ENCODE results near the gene GNG7. TPM values are rescaled to one million over a fixed set of nuclear protein-coding genes. Genes with fewer than 3 reads are reported as not detected.
"Not testable (repeated sequence)": the region's sequence is repeated elsewhere in the genome, so short reads cannot be mapped to it uniquely, and the experiment has no call there.

Gene GNG7
- total and polyA plus RNA-seq, 2 experiments from 2014 or later, result 0.11 to 0.13 TPM

DNA sequence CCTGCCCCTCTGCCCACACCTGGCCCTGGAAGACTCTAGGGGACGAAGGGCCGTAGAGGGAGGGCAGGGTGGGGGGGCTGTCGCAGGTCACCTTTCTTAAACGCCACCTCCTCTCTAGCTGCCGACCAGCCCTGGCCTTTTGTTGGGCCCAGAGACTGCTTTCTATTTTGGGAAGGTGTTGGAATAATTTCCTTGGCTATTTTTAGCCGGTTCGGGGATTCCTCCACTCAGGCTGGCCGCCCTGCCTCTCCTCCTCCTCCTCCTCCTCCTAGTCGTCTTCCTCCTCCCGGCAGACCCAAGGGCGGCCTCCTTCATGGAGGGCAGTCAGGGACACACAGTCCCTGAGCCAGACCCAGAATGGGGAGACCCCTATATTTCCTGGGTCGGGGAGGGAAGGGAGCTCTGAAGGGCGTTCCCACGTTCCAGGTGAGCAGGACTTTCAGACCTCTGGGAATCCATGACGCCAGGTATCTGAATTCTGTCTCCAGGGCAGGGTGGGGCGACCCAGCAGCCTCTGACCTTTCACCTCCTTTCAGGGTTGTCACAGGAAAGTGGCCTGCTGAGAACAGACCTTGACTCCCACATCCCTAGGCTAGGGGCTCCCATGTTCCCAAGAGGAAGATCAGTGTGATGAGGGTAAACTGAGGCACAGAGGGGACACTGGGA is 206.7 kb downstream of the GNG7 start:
- Histone ChIP-seq H3K79me2 (ENCODE audit: insufficient read depth) (no peaks in the 10 kb centered on the region), H3K9ac (peak overlapping the region; percentile 90), H3K27me3 (replicated peaks; ENCODE audit: insufficient read depth) (no peaks in the 10 kb centered on the region), H3F3A (ENCODE audit: insufficient read depth) (peaks cover 35% of the 10 kb centered on the region), H3K9me2 (ENCODE audit: insufficient read depth) (no peaks in the 10 kb centered on the region), H3K4me2 (ENCODE audit: unreplicated experiment) (peak overlapping the region; percentile 63), H3K4me3 (0 out of 2 replicates have a peak overlapping the region, but pooled peaks have one; percentile 20), H3K27ac (peak overlapping the region; percentile 96), H3K4me1 (ENCODE audit: insufficient read depth) (peaks cover 22% of the 10 kb centered on the region), H2AFZ (peak overlapping the region; percentile 29; the same call in 1 of the 2 replicates), H4K20me1 (ENCODE audit: insufficient read depth) (no peaks in the 10 kb centered on the region), H3K36me3 (ENCODE audit: low read depth) (no peaks in the 10 kb centered on the region), H3K9me3 (ENCODE audit: low read depth) (no peaks in the 10 kb centered on the region)
- peak; percentile 71 for DNase-seq
- 17 to 23% methylated on average over 15 to 16 of the region's 16 CpGs for WGBS, 2 experiments (ENCODE audit: low coverage in 1 of 2, low lambda C conversion rate in 2 of 2, missing lambda C conversion rate in 2 of 2)
- in situ Hi-C loops (cut with MboI), result no loop called here
- TF ChIP-seq EZH2phosphoT487 (IDR thresholded peaks at IDR 0.05; ENCODE audit: insufficient read depth, low read depth), result no peak

- no peaks in the 10 kb centered on the region for H3K79me2 ChIP-seq (ENCODE audit: insufficient read depth)
- TF ChIP-seq EZH2 (IDR thresholded peaks at IDR 0.05; ENCODE audit: insufficient read depth, poor library complexity, severe bottlenecking) (no peak), EZH2phosphoT487 (IDR thresholded peaks at IDR 0.05; ENCODE audit: insufficient read depth, low read depth) (no peak)
- peaks cover 24% of the 10 kb centered on the region for H3K4me1 ChIP-seq (ENCODE audit: insufficient read depth)
- H3K27ac ChIP-seq, result peak overlapping the region; percentile 96
- no peaks in the 10 kb centered on the region for H4K20me1 ChIP-seq (ENCODE audit: insufficient read depth)
- H3K9me3 ChIP-seq (ENCODE audit: low read depth), result no peaks in the 10 kb centered on the region
- no peaks in the 10 kb centered on the region for H3K27me3 ChIP-seq (replicated peaks; ENCODE audit: insufficient read depth)
- in situ Hi-C loops (cut with MboI), result no loop called here
- H3F3A ChIP-seq (ENCODE audit: insufficient read depth), result peaks cover 39% of the 10 kb centered on the region
- WGBS, 2 experiments (ENCODE audit: low coverage in 1 of 2, low lambda C conversion rate in 2 of 2, missing lambda C conversion rate in 2 of 2), result 1 to 2% methylated on average over 24 to 25 of the region's 26 CpGs
- H3K9ac ChIP-seq, result peak overlapping the region; percentile 90
- peak overlapping the region; percentile 79 for H3K4me2 ChIP-seq (ENCODE audit: unreplicated experiment)
- no peaks in the 10 kb centered on the region for H3K36me3 ChIP-seq (ENCODE audit: low read depth)
- peak overlapping the region; percentile 69 for H3K4me3 ChIP-seq
- H3K9me2 ChIP-seq (ENCODE audit: insufficient read depth), result no peaks in the 10 kb centered on the region
- DNase-seq, result peak; percentile 95
- H2AFZ ChIP-seq, result no peak overlapping the region
Measured at GRCh38 chr19:2495130-2495641, 207.3 kb downstream of the GNG7 start.

- peak overlapping the region; percentile 69 for H3K4me3 ChIP-seq
- peaks cover 24% of the 10 kb centered on the region for H3K4me1 ChIP-seq (ENCODE audit: insufficient read depth)
- peak overlapping the region; percentile 79 for H3K4me2 ChIP-seq (ENCODE audit: unreplicated experiment)
- H3K27ac ChIP-seq, result peak overlapping the region; percentile 96
- H3K9ac ChIP-seq, result peak overlapping the region; percentile 90
- WGBS, 2 experiments (ENCODE audit: low coverage in 1 of 2, low lambda C conversion rate in 2 of 2, missing lambda C conversion rate in 2 of 2), result 4% methylated on average over 47 to 70 of the region's 72 CpGs
- H4K20me1 ChIP-seq (ENCODE audit: insufficient read depth), result no peaks in the 10 kb centered on the region
- no peaks in the 10 kb centered on the region for H3K9me2 ChIP-seq (ENCODE audit: insufficient read depth)
- H3K9me3 ChIP-seq (ENCODE audit: low read depth), result no peaks in the 10 kb centered on the region
- TF ChIP-seq EZH2phosphoT487 (IDR thresholded peaks at IDR 0.05; ENCODE audit: insufficient read depth, low read depth) (no peak), EZH2 (IDR thresholded peaks at IDR 0.05; ENCODE audit: insufficient read depth, poor library complexity, severe bottlenecking) (no peak)
- H3K27me3 ChIP-seq (replicated peaks; ENCODE audit: insufficient read depth), result no peaks in the 10 kb centered on the region
- peaks cover 39% of the 10 kb centered on the region for H3F3A ChIP-seq (ENCODE audit: insufficient read depth)
- H3K79me2 ChIP-seq (ENCODE audit: insufficient read depth), result no peaks in the 10 kb centered on the region
- in situ Hi-C loops (cut with MboI), result no loop called here
- peak; percentile 97 for DNase-seq
- H3K36me3 ChIP-seq (ENCODE audit: low read depth), result no peaks in the 10 kb centered on the region
- H2AFZ ChIP-seq, result no peak overlapping the region
Measured at GRCh38 chr19:2494447-2495129, 207.9 kb downstream of the GNG7 start.

GRCh38 chr19:2494084-2494446 is 208.4 kb downstream of the GNG7 start:
- no peaks in the 10 kb centered on the region for H3K27me3 ChIP-seq (replicated peaks; ENCODE audit: insufficient read depth)
- H2AFZ ChIP-seq, result no peak overlapping the region
- peaks cover 39% of the 10 kb centered on the region for H3F3A ChIP-seq (ENCODE audit: insufficient read depth)
- DNase-seq, result peak; percentile 97
- WGBS, 2 experiments (ENCODE audit: low coverage in 1 of 2, low lambda C conversion rate in 2 of 2, missing lambda C conversion rate in 2 of 2), result 3 to 6% methylated on average over 21 of the region's 21 CpGs
- in situ Hi-C loops (cut with MboI), result no loop called here
- peak overlapping the region; percentile 96 for H3K27ac ChIP-seq
- no peaks in the 10 kb centered on the region for H3K36me3 ChIP-seq (ENCODE audit: low read depth)
- H3K9me2 ChIP-seq (ENCODE audit: insufficient read depth), result no peaks in the 10 kb centered on the region
- peak overlapping the region; percentile 69 for H3K4me3 ChIP-seq
- H3K9me3 ChIP-seq (ENCODE audit: low read depth), result no peaks in the 10 kb centered on the region
- TF ChIP-seq EZH2 (IDR thresholded peaks at IDR 0.05; ENCODE audit: insufficient read depth, poor library complexity, severe bottlenecking) (no peak), EZH2phosphoT487 (IDR thresholded peaks at IDR 0.05; ENCODE audit: insufficient read depth, low read depth) (no peak)
- peaks cover 24% of the 10 kb centered on the region for H3K4me1 ChIP-seq (ENCODE audit: insufficient read depth)
- no peaks in the 10 kb centered on the region for H4K20me1 ChIP-seq (ENCODE audit: insufficient read depth)
- H3K9ac ChIP-seq, result peak overlapping the region; percentile 90
- H3K4me2 ChIP-seq (ENCODE audit: unreplicated experiment), result peak overlapping the region; percentile 55
- no peaks in the 10 kb centered on the region for H3K79me2 ChIP-seq (ENCODE audit: insufficient read depth)

- 88 to 89% methylated on average over 14 of the region's 14 CpGs for WGBS, 2 experiments (ENCODE audit: low coverage in 1 of 2, low lambda C conversion rate in 2 of 2, missing lambda C conversion rate in 2 of 2)
Measured at GRCh38 chr19:2493448-2493847, 209.0 kb downstream of the GNG7 start.

More at GRCh38 chr19:2493448-2493847, 209.0 kb downstream of the GNG7 start:
- H3F3A ChIP-seq (ENCODE audit: insufficient read depth), result peaks cover 39% of the 10 kb centered on the region
- H3K27me3 ChIP-seq (replicated peaks; ENCODE audit: insufficient read depth); DNase-seq; H3K4me3 ChIP-seq; H3K79me2 ChIP-seq (ENCODE audit: insufficient read depth); H3K4me2 ChIP-seq (ENCODE audit: unreplicated experiment); H2AFZ ChIP-seq; H4K20me1 ChIP-seq (ENCODE audit: insufficient read depth); in situ Hi-C loops (cut with MboI); H3K9me3 ChIP-seq (ENCODE audit: low read depth); H3K9me2 ChIP-seq (ENCODE audit: insufficient read depth); H3K36me3 ChIP-seq (ENCODE audit: low read depth): not testable (repeated sequence)
- peaks cover 24% of the 10 kb centered on the region for H3K4me1 ChIP-seq (ENCODE audit: insufficient read depth)
- peak overlapping the region; percentile 96 for H3K27ac ChIP-seq
- peak overlapping the region; percentile 90 for H3K9ac ChIP-seq
